K562 (cell line): ENCODE data around the gene OSBPL10. TPM values are rescaled to one million over a fixed set of nuclear protein-coding genes. Genes with fewer than 3 reads are reported as not detected.

Experiments used
- ATAC-seq: fragments of 200-7000 bp; cut with Tn5 transposase; 3 replicates; pipeline ENCODE4 v1.9.1; 2020; ENCODE audit warnings: moderate library complexity
- BruUV-seq: library from RNA; stranded (reverse); fragments of 400-500 nt; replicated peaks from 2 replicates; lab custom pipeline; 2021; lab: Mats Ljungman, UMichigan
- CTCF ChIA-PET: fragments of 300-600 bp; formaldehyde crosslinking; extraction: SDS; loops from one replicate; lab custom pipeline; 2021; ENCODE audit warnings: low intra/inter-chr PET ratio; lab: Yijun Ruan, JAX
- POLR2A ChIA-PET: fragments of 300-600, 350-650 bp; sonication (Branson Sonifier 250); formaldehyde crosslinking; extraction: SDS; loops from one replicate; lab custom pipeline; 2021; ENCODE audit warnings: antibody characterized with exemption, inconsistent platforms; lab: Yijun Ruan, JAX
- DNase-seq, 4 experiments: peaks; one replicate each; pipeline versions ENCODE4 v3.0.0 to v3.0.0-alpha.2; 2011 to 2018; ENCODE audit warnings: low spot score in 3 of 4, mixed read lengths in 3 of 4; ENCODE audit errors: extremely low read depth in 1 of 4
- FAIRE-seq: peaks from 2 replicates; lab custom pipeline; 2011; peaks lifted over from hg19 to GRCh38; lab: Jason Lieb, UNC
- H2AFZ ChIP-seq: 2 replicates; pipeline ENCODE4 v1.6.0; 2011; ENCODE audit warnings: low read depth, low read length, control low read depth, inconsistent platforms
- H3K27ac ChIP-seq: fragments of 200-600 bp; 3 replicates; pipeline ENCODE4 v1.8.0; 2011; ENCODE audit warnings: low read depth, mild to moderate bottlenecking, control low read depth, inconsistent platforms, low read length, moderate library complexity, mixed read lengths; ENCODE audit errors: extremely low read depth
- H3K27me3 ChIP-seq, 2 experiments: fragments of 300-600 bp in 1 of 2; 2 replicates in 1 of 2; 3 replicates in 1 of 2; pipeline versions ENCODE4 v1.6.0 to v1.8.0; 2011; ENCODE audit warnings: inconsistent platforms in 2 of 2, low read length in 2 of 2, mild to moderate bottlenecking in 1 of 2, mixed read lengths in 1 of 2, moderate library complexity in 1 of 2; ENCODE audit not compliant: control insufficient read depth in 2 of 2, insufficient read depth in 2 of 2
- H3K36me3 ChIP-seq: fragments of 300-600 bp; 3 replicates; pipeline ENCODE4 v1.8.0; 2011; ENCODE audit warnings: mild to moderate bottlenecking, low read length, inconsistent platforms; ENCODE audit not compliant: control insufficient read depth, insufficient read depth
- H3K4me1 ChIP-seq, 2 experiments: fragments of 200-600 bp in 1 of 2; replicated peaks in 1 of 2; 2 replicates in 1 of 2; 3 replicates in 1 of 2; pipeline versions ENCODE4 v1.5.1 to v1.8.0; 2011; ENCODE audit warnings: inconsistent platforms in 2 of 2, low read length in 2 of 2, mild to moderate bottlenecking in 1 of 2, mixed read lengths in 1 of 2, moderate library complexity in 1 of 2; ENCODE audit not compliant: control insufficient read depth in 2 of 2, insufficient read depth in 2 of 2
- H3K4me2 ChIP-seq: 2 replicates; pipeline ENCODE4 v1.6.1; 2011; ENCODE audit warnings: low read length, control low read depth, inconsistent platforms, mixed read lengths; ENCODE audit not compliant: insufficient read depth
- H3K4me3 ChIP-seq: fragments of 200-600 bp; sonication (generic), shearing (Covaris generic); 2 replicates; pipeline ENCODE4 v1.5.1; 2016; ENCODE audit warnings: control low read depth, inconsistent platforms
- H3K79me2 ChIP-seq: fragments of 200-600 bp; 3 replicates; pipeline ENCODE4 v1.8.0; 2011; ENCODE audit warnings: low read length, inconsistent platforms; ENCODE audit not compliant: control insufficient read depth, insufficient read depth
- H3K9ac ChIP-seq, 2 experiments: 2 replicates each; pipeline versions ENCODE4 v1.6.0 to v1.6.1; 2011; ENCODE audit warnings: low read depth in 2 of 2, low read length in 2 of 2, control low read depth in 1 of 2, inconsistent platforms in 1 of 2, mild to moderate bottlenecking in 1 of 2, mixed read lengths in 1 of 2; ENCODE audit not compliant: insufficient read depth in 1 of 2
- H3K9me1 ChIP-seq: one replicate; pipeline ENCODE4 v1.6.0; 2011; ENCODE audit warnings: inconsistent platforms, mild to moderate bottlenecking, low read length, moderate library complexity; ENCODE audit not compliant: control insufficient read depth, insufficient read depth
- H3K9me3 ChIP-seq: replicated peaks from 2 replicates; pipeline ENCODE4 v1.5.1; 2011; ENCODE audit warnings: low read depth, low read length, inconsistent platforms; ENCODE audit not compliant: control insufficient read depth, insufficient read depth
- H4K20me1 ChIP-seq: replicated peaks from 2 replicates; pipeline ENCODE4 v1.6.1; 2011; ENCODE audit warnings: low read length, inconsistent platforms, mixed read lengths; ENCODE audit not compliant: control insufficient read depth, insufficient read depth
- C11orf30 ChIP-seq: fragments of 450-650 bp; IDR thresholded peaks from 2 replicates; pipeline ENCODE4 v1.6.1; 2016; ENCODE audit warnings: low read depth, mild to moderate bottlenecking
- CC2D1A ChIP-seq: fragments of 450-650 bp; IDR thresholded peaks from 2 replicates; pipeline ENCODE4 v1.6.1; 2017; ENCODE audit warnings: mild to moderate bottlenecking
- HDAC2 ChIP-seq: fragments of 450-650 bp; IDR thresholded peaks from 2 replicates; pipeline ENCODE4 v1.6.1; 2016; ENCODE audit warnings: mild to moderate bottlenecking
- MEIS2 ChIP-seq: fragments of 450-650 bp; IDR thresholded peaks from 2 replicates; pipeline ENCODE4 v1.6.1; 2014; ENCODE audit warnings: mild to moderate bottlenecking; ENCODE audit not compliant: partially characterized antibody
- NCOA1 ChIP-seq: fragments of 450-650 bp; IDR thresholded peaks from 2 replicates; pipeline ENCODE4 v1.6.1; 2016; ENCODE audit warnings: low read depth
- NCOA6 ChIP-seq: fragments of 450-650 bp; IDR thresholded peaks from 2 replicates; pipeline ENCODE4 v1.6.1; 2017; ENCODE audit warnings: mild to moderate bottlenecking
- NFE2 ChIP-seq: IDR thresholded peaks from 2 replicates; pipeline ENCODE4 v1.6.1; 2014; ENCODE audit warnings: antibody characterized with exemption, low read depth
- NFIX ChIP-seq: fragments of 250-450 bp; sonication (Bioruptor Pico); IDR thresholded peaks from 2 replicates; pipeline ENCODE4 v1.4.0; 2020; ENCODE audit warnings: low read depth, mild to moderate bottlenecking, moderate library complexity
- POLR2AphosphoS2 ChIP-seq: IDR thresholded peaks from 2 replicates; pipeline ENCODE4 v1.6.1; 2012; ENCODE audit warnings: low read length, improper control_type of control experiment
- PPARD ChIP-seq: fragments of 250-450 bp; sonication (Bioruptor Pico); IDR thresholded peaks from 2 replicates; pipeline ENCODE4 v1.8.0; 2022; ENCODE audit warnings: inconsistent platforms, mild to moderate bottlenecking, moderate library complexity
- RBM14 ChIP-seq: fragments of 200-400 bp; formaldehyde crosslinking; IDR thresholded peaks from 2 replicates; pipeline ENCODE4 v1.6.1; 2018; ENCODE audit warnings: low read depth, mild to moderate bottlenecking, low read length, moderate library complexity, borderline replicate concordance; ENCODE audit not compliant: insufficient read depth
- SRSF9 ChIP-seq: fragments of 200-400 bp; formaldehyde crosslinking; IDR thresholded peaks from 2 replicates; pipeline ENCODE4 v1.6.1; 2017; ENCODE audit warnings: low read depth, low read length, borderline replicate concordance
- SUPT5H ChIP-seq: fragments of 450-650 bp; IDR thresholded peaks from 2 replicates; pipeline ENCODE4 v1.6.1; 2016
- TAF15 ChIP-seq: fragments of 200-400 bp; formaldehyde crosslinking; IDR thresholded peaks from 2 replicates; pipeline ENCODE4 v1.6.1; 2017; ENCODE audit warnings: mild to moderate bottlenecking, low read depth, low read length, moderate library complexity
- TCF7 ChIP-seq: sonication (generic); IDR thresholded peaks from 2 replicates; pipeline ENCODE4 v1.6.1; 2016; ENCODE audit warnings: antibody characterized with exemption, borderline replicate concordance
- ZKSCAN8 ChIP-seq: fragments of 200-800 bp; sonication (Bioruptor generic); IDR thresholded peaks from 2 replicates; pipeline ENCODE4 v1.6.1; 2016; ENCODE audit warnings: missing genetic modification characterization, missing compliant biosample characterization
- ZNF707 ChIP-seq: fragments of 250-450 bp; sonication (Bioruptor Pico); conservative IDR thresholded peaks from 2 replicates; pipeline ENCODE4 v1.8.0; 2022; ENCODE audit warnings: inconsistent platforms, mild to moderate bottlenecking, moderate library complexity
- WGBS: fragments of 100-300 bp; shearing (Covaris generic); methylation state at CpG from one replicate; pipeline ENCODE4 v1.1.6; 2016; ENCODE audit warnings: low coverage, mixed read lengths; ENCODE audit not compliant: insufficient coverage; ENCODE audit errors: missing lambda C conversion rate; 5-methylcytosine and 5-hydroxymethylcytosine counted together
- in situ Hi-C: fragments of 300-500 bp; cut with MboI; formaldehyde crosslinking; loops from 4 replicates; pipeline ENCODE4 v1.15.0; 2018; ENCODE audit warnings: inconsistent platforms, mixed read lengths
- intact Hi-C: fragments of 100-400 bp; cut with micrococcal nuclease; formaldehyde crosslinking; loops from 2 replicates; pipeline ENCODE4 v1.14.2; 2022
- polyA plus RNA-seq, 8 experiments: library from polyadenylated mRNA; depleted of rRNA in 4 of 8; stranded (reverse) in 5 of 8; unstranded in 3 of 8; fragments of >200 nt; fragmentation: Nextera tagmentation in 2 of 8; fragmentation: Illumina TruSeq in 1 of 8; extraction: Ambion mirVana in 2 of 8; extraction: Trizol in 1 of 8; gene quantifications; 2 replicates each; pipeline versions ENCODE4 v1.2.1 to v1.2.3, GENCODE V29; 2011 to 2014; ENCODE audit warnings: inconsistent platforms in 1 of 8, missing spikeins in 1 of 8
- total RNA-seq, 7 experiments: library from RNA; depleted of rRNA in 6 of 7; stranded (reverse); fragments of >200 nt in 6 of 7; fragmentation: Illumina TruSeq in 2 of 7; extraction: Trizol in 2 of 7; gene quantifications; 2 replicates each; pipeline versions ENCODE4 v1.2.1 to v1.2.3, GENCODE V29; 2011 to 2021; ENCODE audit warnings: low replicate concordance in 1 of 7
- TF ChIP-seq, protein P1 (sequence below): sonication (generic); formaldehyde crosslinking; IDR thresholded peaks from 2 replicates; pipeline ENCODE4 v1.9.0; 2022; ENCODE audit warnings: mild to moderate bottlenecking, missing genetic modification reagents
- TF ChIP-seq, protein P2 (sequence below): fragments of 450-650 bp; IDR thresholded peaks from 2 replicates; pipeline ENCODE4 v1.6.1; 2016; ENCODE audit warnings: borderline replicate concordance

OSBPL10 gene
- total and polyA plus RNA-seq, 9 of the 15 experiments (the other 6 are each of a cell fraction or from before 2014, with no cell fraction given) = 0.03 to 0.19 (median 0.14) TPM; not detected in 2

DNA sequence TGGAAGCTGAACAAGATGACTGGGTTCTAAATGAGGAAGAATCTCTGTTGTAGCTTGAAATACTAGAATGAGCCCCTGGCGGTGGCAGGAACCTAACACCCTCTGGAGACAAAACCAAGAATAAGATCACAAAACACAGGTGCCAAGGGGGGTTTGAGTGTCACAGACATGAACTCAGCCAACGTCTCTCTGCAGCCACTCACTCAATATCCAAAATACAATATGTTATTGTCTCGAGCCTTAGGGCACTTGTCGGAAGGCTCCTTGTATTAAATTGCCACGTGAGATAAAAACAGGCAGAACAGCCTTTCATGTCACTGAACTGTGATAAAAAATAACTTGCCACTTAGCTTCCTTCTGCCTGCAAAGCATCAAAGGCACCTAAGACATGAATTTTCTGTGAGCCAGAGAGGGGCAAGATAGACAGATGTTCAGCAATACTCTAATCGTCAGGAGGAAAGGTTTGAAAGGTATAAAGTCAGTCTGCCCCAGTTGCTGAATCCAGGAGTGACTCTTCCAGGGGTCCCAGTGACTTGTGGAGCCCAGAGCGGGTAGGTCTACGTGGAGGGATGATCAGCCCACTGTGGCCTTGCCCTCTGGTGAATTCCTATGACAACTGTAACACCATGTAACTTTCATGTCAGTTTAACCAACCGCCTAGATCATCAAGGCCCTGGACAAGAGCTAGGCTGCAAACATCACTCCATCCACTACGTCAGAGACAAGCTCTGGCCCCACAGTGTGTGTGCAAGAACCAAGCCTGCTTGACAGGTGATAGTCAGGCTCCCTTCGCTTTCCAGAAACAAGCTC lies 165.2 kb downstream of the OSBPL10 start:
- Histone ChIP-seq H3K79me2 (no peaks in the 10 kb centered on the region), H3K9ac (no peak overlapping the region), H3K27ac (no peak overlapping the region), H3K9me1 (no peaks in the 10 kb centered on the region), H3K4me1 (no peaks in the 10 kb centered on the region), H3K27me3 (peaks cover 7 to 51% of the 10 kb centered on the region in 2 experiments; a peak in 4 of 5 replicates), H3K4me2 (no peak overlapping the region), H4K20me1 (no peaks in the 10 kb centered on the region), H2AFZ (no peak overlapping the region), H3K36me3 (no peaks in the 10 kb centered on the region), H3K4me3 (no peak overlapping the region), H3K9me3 (no peaks in the 10 kb centered on the region)
- no TSS peak for BruUV-seq
- no peak for ATAC-seq
- CTCF ChIA-PET = no interaction called here
- in situ Hi-C loops = no loop called here
- no peak for FAIRE-seq
- no peak for DNase-seq
- POLR2A ChIA-PET = interaction anchor here (1.3 kb wide), 1 partner anchor 8 kb away, joined by 3 read pairs; no protein-coding TSS in a partner anchor
- 1% methylated on average over 11 of the region's 11 CpGs for WGBS
- intact Hi-C loops = no loop called here
- TF ChIP-seq ZNF707 (CRISPR knock-in tag) = no peak
- TF ChIP-seq NFE2 = no peak
- TF ChIP-seq ZKSCAN8 (CRISPR knock-in tag) = no peak
- TF ChIP-seq POLR2AphosphoS2 = no peak
- no peak for TF ChIP-seq NCOA6
- no peak for TF ChIP-seq SUPT5H
- no peak for TF ChIP-seq NCOA1
- no peak for TF ChIP-seq TCF7
- no peak for TF ChIP-seq TAF15
- TF ChIP-seq, protein P1, sequence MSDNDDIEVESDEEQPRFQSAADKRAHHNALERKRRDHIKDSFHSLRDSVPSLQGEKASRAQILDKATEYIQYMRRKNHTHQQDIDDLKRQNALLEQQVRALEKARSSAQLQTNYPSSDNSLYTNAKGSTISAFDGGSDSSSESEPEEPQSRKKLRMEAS = no peak
- no peak for TF ChIP-seq C11orf30
- no peak for TF ChIP-seq PPARD (CRISPR knock-in tag)
- no peak for TF ChIP-seq CC2D1A
- no peak for TF ChIP-seq MEIS2
- no peak for TF ChIP-seq RBM14
- no peak for TF ChIP-seq SRSF9
- no peak for TF ChIP-seq NFIX
- TF ChIP-seq, protein P2, sequence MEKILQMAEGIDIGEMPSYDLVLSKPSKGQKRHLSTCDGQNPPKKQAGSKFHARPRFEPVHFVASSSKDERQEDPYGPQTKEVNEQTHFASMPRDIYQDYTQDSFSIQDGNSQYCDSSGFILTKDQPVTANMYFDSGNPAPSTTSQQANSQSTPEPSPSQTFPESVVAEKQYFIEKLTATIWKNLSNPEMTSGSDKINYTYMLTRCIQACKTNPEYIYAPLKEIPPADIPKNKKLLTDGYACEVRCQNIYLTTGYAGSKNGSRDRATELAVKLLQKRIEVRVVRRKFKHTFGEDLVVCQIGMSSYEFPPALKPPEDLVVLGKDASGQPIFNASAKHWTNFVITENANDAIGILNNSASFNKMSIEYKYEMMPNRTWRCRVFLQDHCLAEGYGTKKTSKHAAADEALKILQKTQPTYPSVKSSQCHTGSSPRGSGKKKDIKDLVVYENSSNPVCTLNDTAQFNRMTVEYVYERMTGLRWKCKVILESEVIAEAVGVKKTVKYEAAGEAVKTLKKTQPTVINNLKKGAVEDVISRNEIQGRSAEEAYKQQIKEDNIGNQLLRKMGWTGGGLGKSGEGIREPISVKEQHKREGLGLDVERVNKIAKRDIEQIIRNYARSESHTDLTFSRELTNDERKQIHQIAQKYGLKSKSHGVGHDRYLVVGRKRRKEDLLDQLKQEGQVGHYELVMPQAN = no peak
- no peak for TF ChIP-seq HDAC2
